Calu3 (cell line): Measurements from ENCODE around the gene RABGAP1L. TPM values are rescaled to one million over a fixed set of nuclear protein-coding genes. Genes with fewer than 3 reads are reported as not detected.
A peak's percentile ranks its signal among the peaks of the same experiment; 100 is the strongest.
"Not testable (repeated sequence)": the region's sequence is repeated elsewhere in the genome, so short reads cannot be mapped to it uniquely, and the experiment has no call there.

Source experiments
- BruUV-seq: library from RNA; stranded (reverse); fragments of 400-500 nt; replicated peaks from 2 replicates; lab custom pipeline; 2021; lab: Mats Ljungman, UMichigan
- CTCF ChIA-PET: fragments of 300-600 bp; sonication (Branson Sonifier 250); formaldehyde crosslinking; loops from one replicate; lab custom pipeline; 2022; ENCODE audit warnings: antibody characterized with exemption; lab: Charles Lee
- DNase-seq: peaks from one replicate; pipeline ENCODE4 v3.0.0; 2022
- H3K27ac Mint-ChIP-seq: one replicate; pipeline ENCODE4 v1.8.0; 2022; ENCODE audit warnings: mixed read lengths; ENCODE audit not compliant: unreplicated experiment
- H3K27me3 Mint-ChIP-seq: one replicate; pipeline ENCODE4 v1.8.0; 2022; ENCODE audit warnings: mixed read lengths; ENCODE audit not compliant: unreplicated experiment
- H3K36me3 Mint-ChIP-seq: one replicate; pipeline ENCODE4 v1.8.0; 2022; ENCODE audit warnings: mild to moderate bottlenecking, moderate library complexity, mixed read lengths; ENCODE audit not compliant: insufficient read depth, unreplicated experiment
- H3K4me1 Mint-ChIP-seq: one replicate; pipeline ENCODE4 v1.8.0; 2022; ENCODE audit warnings: mild to moderate bottlenecking, low read depth, mixed read lengths; ENCODE audit not compliant: unreplicated experiment
- H3K4me3 Mint-ChIP-seq: one replicate; pipeline ENCODE4 v1.8.0; 2022; ENCODE audit warnings: mild to moderate bottlenecking, low read depth, moderate library complexity, mixed read lengths; ENCODE audit not compliant: unreplicated experiment
- H3K9me3 Mint-ChIP-seq: one replicate; pipeline ENCODE4 v1.8.0; 2022; ENCODE audit warnings: low read depth, mixed read lengths; ENCODE audit not compliant: unreplicated experiment
- intact Hi-C: fragments of 100-400 bp; cut with micrococcal nuclease; formaldehyde crosslinking; loops from one replicate; pipeline ENCODE4 v1.10.0; 2022; ENCODE audit not compliant: unreplicated experiment
- total RNA-seq: library from RNA; stranded (reverse); gene quantifications from 2 replicates; pipeline ENCODE4 v1.2.3, GENCODE V29; 2022
- TF ChIP-seq, protein P1 (sequence below): fragments of 200-600 bp; IDR thresholded peaks from one replicate; pipeline ENCODE4 v1.8.0; 2022; ENCODE audit warnings: antibody characterized with exemption; ENCODE audit not compliant: unreplicated experiment

Gene RABGAP1L
- total RNA-seq, 1 experiment from 2014 or later, result 135 TPM

DNA sequence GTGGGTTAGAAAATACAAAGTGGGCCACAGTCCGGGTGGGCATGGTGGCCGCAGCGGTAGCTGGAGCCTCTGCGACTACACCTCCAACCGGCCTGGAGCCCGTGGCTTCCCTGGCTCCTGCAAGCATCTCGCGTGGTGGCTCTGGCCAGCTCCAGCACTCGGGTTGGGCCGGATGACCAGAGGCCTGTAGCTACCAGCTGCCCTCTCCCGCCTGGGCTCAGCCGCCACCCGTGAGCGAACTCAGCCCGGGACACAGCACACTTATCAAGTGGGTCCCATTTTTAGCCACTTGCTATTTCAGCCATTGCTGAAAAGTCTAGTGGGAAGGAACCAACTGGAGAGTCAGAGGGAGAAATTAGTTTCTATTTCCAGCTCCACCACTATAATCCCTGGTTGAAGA is 732.7 kb downstream of the RABGAP1L start:
- no peaks in the 10 kb centered on the region for H3K9me3 Mint-ChIP-seq
- H3K4me3 Mint-ChIP-seq, result no peak overlapping the region
- no peaks in the 10 kb centered on the region for H3K27me3 Mint-ChIP-seq
- no TSS peak for BruUV-seq
- H3K27ac Mint-ChIP-seq, result no peak overlapping the region
- peaks cover 22% of the 10 kb centered on the region for H3K36me3 Mint-ChIP-seq
- TF ChIP-seq, protein P1, sequence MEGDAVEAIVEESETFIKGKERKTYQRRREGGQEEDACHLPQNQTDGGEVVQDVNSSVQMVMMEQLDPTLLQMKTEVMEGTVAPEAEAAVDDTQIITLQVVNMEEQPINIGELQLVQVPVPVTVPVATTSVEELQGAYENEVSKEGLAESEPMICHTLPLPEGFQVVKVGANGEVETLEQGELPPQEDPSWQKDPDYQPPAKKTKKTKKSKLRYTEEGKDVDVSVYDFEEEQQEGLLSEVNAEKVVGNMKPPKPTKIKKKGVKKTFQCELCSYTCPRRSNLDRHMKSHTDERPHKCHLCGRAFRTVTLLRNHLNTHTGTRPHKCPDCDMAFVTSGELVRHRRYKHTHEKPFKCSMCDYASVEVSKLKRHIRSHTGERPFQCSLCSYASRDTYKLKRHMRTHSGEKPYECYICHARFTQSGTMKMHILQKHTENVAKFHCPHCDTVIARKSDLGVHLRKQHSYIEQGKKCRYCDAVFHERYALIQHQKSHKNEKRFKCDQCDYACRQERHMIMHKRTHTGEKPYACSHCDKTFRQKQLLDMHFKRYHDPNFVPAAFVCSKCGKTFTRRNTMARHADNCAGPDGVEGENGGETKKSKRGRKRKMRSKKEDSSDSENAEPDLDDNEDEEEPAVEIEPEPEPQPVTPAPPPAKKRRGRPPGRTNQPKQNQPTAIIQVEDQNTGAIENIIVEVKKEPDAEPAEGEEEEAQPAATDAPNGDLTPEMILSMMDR, result no peak
- no peak for DNase-seq
- intact Hi-C loops, result loop anchor here (5.0 kb wide), 1 partner anchor 75 kb away; no protein-coding TSS in a partner anchor
- CTCF ChIA-PET, result interaction anchor here (0.7 kb wide), 1 partner anchor 171 kb away, joined by 3 read pairs; no protein-coding TSS in a partner anchor
- H3K4me1 Mint-ChIP-seq, result peaks cover 32% of the 10 kb centered on the region

DNA sequence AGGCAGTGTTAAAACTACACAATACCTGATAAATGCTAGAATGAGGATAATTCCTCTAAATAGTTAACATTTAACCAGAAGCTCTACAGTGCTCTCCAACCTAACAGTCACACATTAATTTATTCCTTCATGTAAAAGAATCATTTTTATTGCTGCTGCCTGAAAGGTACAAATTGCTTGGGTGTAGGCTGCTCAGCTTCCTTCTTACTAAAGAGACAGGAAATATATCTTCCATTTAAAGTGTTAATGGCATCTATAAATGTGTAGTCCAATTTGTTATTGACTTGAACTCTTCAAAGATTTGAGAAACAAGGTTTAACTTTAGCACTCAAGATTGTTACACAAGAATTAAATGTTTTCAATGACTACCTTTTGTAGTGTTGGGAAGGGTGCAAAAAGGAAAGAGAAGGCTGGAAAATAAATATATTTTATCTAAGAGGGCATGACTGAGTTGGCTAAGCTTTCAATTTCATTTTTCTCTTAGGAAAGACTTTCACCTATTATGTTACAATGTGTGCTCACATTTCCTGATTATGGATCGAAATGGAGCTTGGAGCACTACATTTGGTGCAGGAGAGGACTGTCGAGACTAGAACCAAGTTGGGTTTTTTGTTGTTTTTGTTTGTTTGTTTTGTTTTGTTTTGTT is 734.9 kb downstream of the RABGAP1L start:
- Mint-ChIP-seq H3K27me3 (no peaks in the 10 kb centered on the region), H3K36me3 (peaks cover 27% of the 10 kb centered on the region), H3K4me1 (peaks cover 40% of the 10 kb centered on the region), H3K9me3 (peaks cover 5% of the 10 kb centered on the region), H3K4me3 (no peak overlapping the region), H3K27ac (peak overlapping the region; percentile 73)
- no peak for DNase-seq
- TF ChIP-seq, protein P1, result no peak
- BruUV-seq, result no TSS peak
- CTCF ChIA-PET, result interaction anchor here (0.5 to 1.4 kb wide), 6 partner anchors 8 to 1026 kb away, joined by 3 to 5 read pairs (median 4); partner anchors contain the start of genes GAS5 and ZBTB37
- intact Hi-C loops, result loop anchor here (5.0 kb wide), 1 partner anchor 73 kb away; no protein-coding TSS in a partner anchor

DNA sequence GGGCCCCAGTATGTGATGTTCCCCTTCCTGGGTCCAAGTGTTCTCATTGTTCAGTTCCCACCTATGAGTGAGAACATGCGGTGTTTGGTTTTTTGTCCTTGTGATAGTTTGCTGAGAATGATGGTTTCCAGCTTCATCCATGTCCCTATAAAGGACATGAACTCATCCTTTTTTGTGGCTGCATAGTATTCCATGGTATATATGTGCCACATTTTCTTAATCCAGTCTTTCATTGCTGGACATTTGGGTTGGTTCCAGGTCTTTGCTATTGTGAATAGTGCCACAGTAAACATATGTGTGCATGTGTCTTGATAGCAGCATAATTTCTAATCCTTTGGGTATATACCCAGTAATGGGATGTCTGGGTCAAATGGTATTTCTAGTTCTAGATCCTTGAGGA is 736.3 kb downstream of the RABGAP1L start:
- H3K4me1 Mint-ChIP-seq, result peaks cover 40% of the 10 kb centered on the region
- H3K36me3 Mint-ChIP-seq, result peaks cover 29% of the 10 kb centered on the region
- H3K27me3 Mint-ChIP-seq, H3K9me3 Mint-ChIP-seq, DNase-seq, H3K27ac Mint-ChIP-seq, BruUV-seq, intact Hi-C loops, CTCF ChIA-PET, H3K4me3 Mint-ChIP-seq: not testable (repeated sequence)

DNA sequence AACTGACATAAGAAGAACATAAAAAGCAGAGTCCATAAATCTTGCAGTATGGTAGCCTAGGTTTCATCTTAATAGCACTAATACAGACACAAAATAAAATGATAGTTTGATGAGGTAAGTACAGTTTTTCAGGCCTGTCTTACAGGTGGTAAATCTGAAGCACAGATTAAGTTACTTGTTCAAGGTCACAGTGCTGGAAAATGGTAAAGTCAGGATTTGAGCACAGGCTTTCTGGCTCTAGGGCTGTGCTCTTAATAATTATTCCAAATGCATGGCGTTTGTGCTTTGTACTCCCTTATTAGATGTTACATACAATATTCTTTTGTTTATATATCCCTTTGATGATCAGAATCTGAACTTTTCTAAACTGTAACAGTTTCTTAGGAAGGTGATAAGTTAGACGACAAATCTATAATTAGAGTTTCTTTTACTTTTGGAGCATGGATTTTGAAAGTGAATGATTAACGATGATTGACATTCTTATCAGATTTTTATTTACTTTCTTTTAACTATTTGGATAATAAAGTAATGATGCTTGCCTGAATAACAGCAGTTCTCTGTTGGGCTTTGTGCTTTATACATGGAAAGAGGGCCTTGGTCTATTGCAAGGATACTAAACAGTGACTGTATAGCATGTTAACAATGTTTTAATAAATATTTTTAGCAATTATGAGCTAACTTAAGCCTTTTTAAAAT is 738.9 kb downstream of the RABGAP1L start:
- Mint-ChIP-seq H3K4me3 (no peak overlapping the region), H3K9me3 (peaks cover 8% of the 10 kb centered on the region), H3K27me3 (no peaks in the 10 kb centered on the region), H3K36me3 (peaks cover 39% of the 10 kb centered on the region), H3K27ac (no peak overlapping the region), H3K4me1 (peaks cover 41% of the 10 kb centered on the region)
- no TSS peak for BruUV-seq
- intact Hi-C loops, result loop anchor here (1.0 kb wide), 1 partner anchor 23 kb away; no protein-coding TSS in a partner anchor
- TF ChIP-seq, protein P1, result no peak
- CTCF ChIA-PET, result interaction anchor here (1.5 kb wide), 1 partner anchor 81 kb away, joined by 3 read pairs; no protein-coding TSS in a partner anchor
- no peak for DNase-seq
